Mucosa of rectum (tissue), 2 donors: ENCODE results near the gene OR10P1.

Source experiments
- H3K27ac ChIP-seq, 2 donors: one replicate each; pipeline ENCODE4 v1.7.0; 2013; ENCODE audit warnings: inconsistent platforms in 2 of 2, low read depth in 2 of 2, low read length in 2 of 2
- H3K27me3 ChIP-seq, 2 donors: one replicate each; pipeline ENCODE4 v1.7.0; 2013; ENCODE audit warnings: low read length in 2 of 2; ENCODE audit not compliant: control insufficient read depth in 2 of 2, insufficient read depth in 2 of 2
- H3K36me3 ChIP-seq, 2 donors: one replicate each; pipeline ENCODE4 v1.7.0; 2013; ENCODE audit warnings: low read length in 2 of 2; ENCODE audit not compliant: control insufficient read depth in 2 of 2, insufficient read depth in 2 of 2
- H3K4me1 ChIP-seq, 2 donors: one replicate each; pipeline ENCODE4 v1.7.0; 2013; ENCODE audit warnings: low read length in 2 of 2, mild to moderate bottlenecking in 1 of 2; ENCODE audit not compliant: control insufficient read depth in 2 of 2, insufficient read depth in 2 of 2
- H3K4me3 ChIP-seq, 2 donors: one replicate each; pipeline ENCODE4 v1.7.0; 2013; ENCODE audit warnings: low read length in 2 of 2
- H3K9ac ChIP-seq, 2 donors: one replicate each; pipeline ENCODE4 v1.7.0; 2013; ENCODE audit warnings: low read length in 2 of 2, low read depth in 1 of 2, mild to moderate bottlenecking in 1 of 2
- H3K9me3 ChIP-seq, 2 donors: one replicate each; pipeline ENCODE4 v1.7.0; 2013; ENCODE audit warnings: low read length in 2 of 2; ENCODE audit not compliant: control insufficient read depth in 2 of 2
- donor health status: healthy.
- donor health status: Normal muscosa, but diverticular disease.

Gene OR10P1

GRCh38 chr12:55659486-55660385 is 23.0 kb downstream of the OR10P1 start:
- Histone ChIP-seq H3K36me3 (no peaks in the 10 kb centered on the region), H3K4me1 (no peaks in the 10 kb centered on the region), H3K27ac (peak overlapping the region in 1 of 2 donors; percentile 18), H3K4me3 (no peak overlapping the region), H3K27me3 (no peaks in the 10 kb centered on the region), H3K9ac (no peak overlapping the region), H3K9me3 (no peaks in the 10 kb centered on the region)

DNA sequence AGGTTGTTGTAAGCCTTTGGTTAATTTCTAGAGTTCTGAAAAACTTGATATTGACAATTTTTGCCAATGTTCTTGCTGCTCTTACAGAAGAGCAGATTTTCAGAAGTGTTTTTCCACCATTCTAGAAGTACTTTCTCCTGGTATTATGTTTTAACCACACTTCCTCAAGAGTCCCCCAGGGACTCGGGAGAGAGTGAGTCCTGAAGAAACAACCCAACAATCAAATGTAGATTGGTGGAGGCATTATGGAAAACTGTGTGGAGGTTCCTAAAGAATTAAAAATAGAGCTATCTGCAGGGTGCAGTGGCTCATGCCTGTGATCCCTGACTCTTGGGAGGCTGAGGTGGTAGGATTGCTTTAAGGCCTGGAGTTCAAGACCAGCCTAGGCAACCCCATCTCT is 26.7 kb downstream of the OR10P1 start:
- no peaks in the 10 kb centered on the region for H3K4me1 ChIP-seq
- H3K27ac ChIP-seq, result no peak overlapping the region
- no peak overlapping the region for H3K9ac ChIP-seq
- no peaks in the 10 kb centered on the region for H3K36me3 ChIP-seq
- no peaks in the 10 kb centered on the region for H3K27me3 ChIP-seq
- H3K4me3 ChIP-seq, result no peak overlapping the region
- H3K9me3 ChIP-seq, result no peaks in the 10 kb centered on the region

GRCh38 chr12:55664826-55665225 is 28.1 kb downstream of the OR10P1 start:
- no peak overlapping the region for H3K4me3 ChIP-seq
- H3K36me3 ChIP-seq, result no peaks in the 10 kb centered on the region
- no peaks in the 10 kb centered on the region for H3K9me3 ChIP-seq
- no peak overlapping the region for H3K27ac ChIP-seq
- H3K27me3 ChIP-seq, result no peaks in the 10 kb centered on the region
- no peaks in the 10 kb centered on the region for H3K4me1 ChIP-seq
- no peak overlapping the region for H3K9ac ChIP-seq

GRCh38 chr12:55666508-55666907 is 29.8 kb downstream of the OR10P1 start:
- Histone ChIP-seq H3K4me3 (no peak overlapping the region), H3K9me3 (no peaks in the 10 kb centered on the region), H3K27me3 (no peaks in the 10 kb centered on the region), H3K4me1 (peaks cover 0 to 10% of the 10 kb centered on the region in 2 donors), H3K9ac (no peak overlapping the region), H3K27ac (no peak overlapping the region), H3K36me3 (no peaks in the 10 kb centered on the region)

DNA sequence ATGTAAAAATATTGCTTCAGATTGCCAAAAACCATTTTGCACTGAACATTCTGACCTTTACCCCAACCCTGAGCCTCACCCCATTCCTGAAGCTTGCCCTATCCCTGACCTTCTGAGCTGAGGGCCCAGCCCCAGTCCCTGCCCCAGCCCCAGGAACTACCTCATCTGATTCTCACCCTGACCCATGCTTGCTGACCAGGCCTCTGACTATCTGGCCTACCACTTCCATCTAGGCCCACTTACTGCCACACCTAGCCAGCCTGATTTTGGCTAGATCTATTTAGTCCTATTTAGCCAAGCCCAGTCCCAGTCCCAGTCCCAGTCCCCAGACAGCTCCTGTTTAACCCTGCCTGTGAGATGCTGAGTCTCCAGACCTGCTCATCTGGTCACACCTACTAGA is 33.6 kb downstream of the OR10P1 start:
- H3K27me3 ChIP-seq, result no peaks in the 10 kb centered on the region
- H3K36me3 ChIP-seq, result no peaks in the 10 kb centered on the region
- no peak overlapping the region for H3K9ac ChIP-seq
- peaks cover 0 to 17% of the 10 kb centered on the region in 2 donors for H3K4me1 ChIP-seq
- no peaks in the 10 kb centered on the region for H3K9me3 ChIP-seq
- H3K27ac ChIP-seq, result peak overlapping the region in 1 of 2 donors; percentile 33
- no peak overlapping the region for H3K4me3 ChIP-seq

DNA sequence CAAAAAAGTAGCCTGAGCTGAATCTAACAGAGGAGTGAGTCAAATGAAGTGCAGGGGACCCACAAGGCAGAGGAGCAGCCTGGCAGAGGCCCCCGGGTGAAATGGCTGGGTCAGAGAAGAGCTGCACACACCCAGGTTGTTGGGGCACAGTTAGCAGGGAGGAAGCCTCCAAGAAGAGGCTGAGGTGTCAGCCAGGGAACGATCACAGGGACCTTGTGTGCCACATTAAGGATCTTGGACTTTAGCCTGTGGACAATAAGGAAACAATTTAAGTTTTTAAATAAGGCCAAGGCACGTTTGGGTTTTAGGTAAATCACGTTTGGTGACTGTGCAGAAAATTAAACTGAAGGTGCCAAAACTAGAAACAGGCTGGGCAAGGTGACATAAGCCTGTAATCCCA is 35.1 kb downstream of the OR10P1 start:
- H3K9ac ChIP-seq, result no peak overlapping the region
- peaks cover 2 to 17% of the 10 kb centered on the region in 2 donors for H3K4me1 ChIP-seq
- H3K27me3 ChIP-seq, result no peaks in the 10 kb centered on the region
- no peak overlapping the region for H3K4me3 ChIP-seq
- no peaks in the 10 kb centered on the region for H3K36me3 ChIP-seq
- H3K9me3 ChIP-seq, result no peaks in the 10 kb centered on the region
- peak overlapping the region in 1 of 2 donors; percentile 74 for H3K27ac ChIP-seq

DNA sequence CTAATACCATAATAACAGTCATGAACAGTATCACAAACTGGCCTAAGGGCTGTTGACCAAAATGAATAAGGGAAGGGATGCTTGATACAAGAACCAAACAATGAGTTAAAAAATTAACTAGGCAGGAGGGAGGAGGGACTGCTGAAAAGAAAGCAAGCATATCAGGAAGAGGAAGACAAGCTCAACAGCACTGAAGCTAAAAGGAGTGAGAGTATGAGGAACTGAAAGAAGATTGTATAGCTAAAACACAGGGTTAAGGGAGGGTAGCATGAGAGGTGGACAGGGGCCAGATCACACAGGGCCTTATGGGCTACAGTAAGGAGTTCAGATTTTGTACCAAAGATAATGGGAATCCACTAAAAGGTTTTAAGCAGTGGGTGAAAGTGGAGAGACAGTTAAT is 36.9 kb downstream of the OR10P1 start:
- Histone ChIP-seq H3K27ac (peak overlapping the region in 1 of 2 donors; percentile 3), H3K36me3 (no peaks in the 10 kb centered on the region), H3K9ac (no peak overlapping the region), H3K9me3 (no peaks in the 10 kb centered on the region), H3K4me1 (peaks cover 2 to 17% of the 10 kb centered on the region in 2 donors), H3K27me3 (no peaks in the 10 kb centered on the region), H3K4me3 (no peak overlapping the region)

DNA sequence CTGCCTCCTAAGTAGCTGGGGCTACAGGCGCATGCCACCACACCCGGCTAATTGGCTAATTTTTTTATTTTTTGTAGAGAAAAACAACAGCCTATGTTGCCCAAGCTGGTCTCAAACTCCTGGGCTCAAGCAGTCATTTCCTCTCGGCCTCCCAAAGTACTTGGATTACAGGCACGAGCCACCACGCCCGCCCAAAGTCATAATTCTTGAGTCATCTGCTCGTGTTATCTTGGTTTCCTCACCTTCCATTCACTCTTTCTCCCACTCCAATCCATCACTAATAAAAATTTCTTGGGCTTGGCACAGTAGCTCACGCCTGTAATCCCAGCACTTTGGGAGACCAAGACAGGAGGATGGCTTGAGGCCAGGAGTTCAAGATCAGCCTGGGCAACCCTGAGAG is 39.0 kb downstream of the OR10P1 start:
- peaks cover 2 to 9% of the 10 kb centered on the region in 2 donors for H3K4me1 ChIP-seq
- H3K27me3 ChIP-seq, result no peaks in the 10 kb centered on the region
- H3K36me3 ChIP-seq, result no peaks in the 10 kb centered on the region
- no peak overlapping the region for H3K9ac ChIP-seq
- no peak overlapping the region for H3K27ac ChIP-seq
- no peak overlapping the region for H3K4me3 ChIP-seq
- no peaks in the 10 kb centered on the region for H3K9me3 ChIP-seq

GRCh38 chr12:55676707-55677106 is 40.0 kb downstream of the OR10P1 start:
- Histone ChIP-seq H3K27ac (no peak overlapping the region), H3K4me3 (no peak overlapping the region), H3K9ac (no peak overlapping the region), H3K36me3 (no peaks in the 10 kb centered on the region), H3K4me1 (peaks cover 6 to 12% of the 10 kb centered on the region in 2 donors), H3K27me3 (no peaks in the 10 kb centered on the region), H3K9me3 (no peaks in the 10 kb centered on the region)

GRCh38 chr12:55679691-55680090 is 43.0 kb downstream of the OR10P1 start:
- Histone ChIP-seq H3K36me3 (no peaks in the 10 kb centered on the region), H3K4me3 (no peak overlapping the region), H3K27me3 (no peaks in the 10 kb centered on the region), H3K4me1 (peaks cover 9 to 13% of the 10 kb centered on the region in 2 donors), H3K27ac (no peak overlapping the region), H3K9ac (no peak overlapping the region), H3K9me3 (no peaks in the 10 kb centered on the region)
